Activated CD4-positive, alpha-beta T cell treated with anti-CD3 and anti-CD28 coated beads, Interleukin-10, Interleukin-2, amounts not matched to agents 100 ng/mL and 50 ng/mL, durations not matched to agents 16 hours and 8 hours (primary cell): Measurements from ENCODE around the gene VSIG10L.

Experiments used
- DNase-seq: peaks from one replicate; pipeline ENCODE4 v3.0.0-alpha.2; 2020

Gene VSIG10L

DNA sequence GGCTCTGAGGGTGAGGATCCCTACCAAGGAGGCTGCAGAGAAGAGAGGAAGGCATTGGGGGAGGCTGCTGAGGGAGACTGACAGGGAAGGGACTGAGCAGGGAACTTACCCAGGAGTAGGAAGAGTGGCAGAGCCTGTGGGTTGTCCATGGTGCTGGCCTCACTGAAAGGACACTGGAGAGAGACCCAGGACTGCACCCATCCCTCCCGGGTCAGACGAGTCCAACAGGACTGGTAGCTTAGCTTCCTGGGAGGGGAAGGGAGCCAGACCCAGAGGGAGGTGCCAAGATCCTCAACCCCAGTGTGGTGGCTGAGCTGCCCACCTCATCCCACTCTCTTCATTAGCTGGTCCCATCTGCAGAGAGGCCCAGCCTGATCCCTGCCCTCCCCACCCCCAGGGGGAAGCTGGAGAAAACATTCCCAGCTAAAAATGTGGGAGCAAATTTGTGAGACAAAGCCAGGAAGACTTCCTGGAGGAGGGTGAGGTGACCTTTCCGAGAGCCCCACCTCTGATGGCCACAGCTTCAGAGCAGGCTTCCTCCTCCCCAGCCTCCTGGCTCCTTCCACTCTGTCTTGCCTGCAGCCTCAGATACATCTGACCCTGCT, at the start of gene VSIG10L:
Gene VSIG10L, minus strand, starts transcription at position 164 of the 605 bp plus-strand sequence. Its CDS starts 15 bp downstream, at position 149.
- DNase-seq, result no peak

- no peak for DNase-seq
Measured at GRCh38 chr19:51391073-51391611, 49.2 kb upstream of the VSIG10L start.

GRCh38 chr19:51389143-51389542, 47.2 kb upstream of the VSIG10L start:
- no peak for DNase-seq

GRCh38 chr19:51387924-51388389, 46.0 kb upstream of the VSIG10L start, which contains the start of gene LIM2:
Gene LIM2 (minus strand): TSS chr19:51387974. CDS start chr19:51387443, 531 bp downstream.
- DNase-seq, result no peak

DNA sequence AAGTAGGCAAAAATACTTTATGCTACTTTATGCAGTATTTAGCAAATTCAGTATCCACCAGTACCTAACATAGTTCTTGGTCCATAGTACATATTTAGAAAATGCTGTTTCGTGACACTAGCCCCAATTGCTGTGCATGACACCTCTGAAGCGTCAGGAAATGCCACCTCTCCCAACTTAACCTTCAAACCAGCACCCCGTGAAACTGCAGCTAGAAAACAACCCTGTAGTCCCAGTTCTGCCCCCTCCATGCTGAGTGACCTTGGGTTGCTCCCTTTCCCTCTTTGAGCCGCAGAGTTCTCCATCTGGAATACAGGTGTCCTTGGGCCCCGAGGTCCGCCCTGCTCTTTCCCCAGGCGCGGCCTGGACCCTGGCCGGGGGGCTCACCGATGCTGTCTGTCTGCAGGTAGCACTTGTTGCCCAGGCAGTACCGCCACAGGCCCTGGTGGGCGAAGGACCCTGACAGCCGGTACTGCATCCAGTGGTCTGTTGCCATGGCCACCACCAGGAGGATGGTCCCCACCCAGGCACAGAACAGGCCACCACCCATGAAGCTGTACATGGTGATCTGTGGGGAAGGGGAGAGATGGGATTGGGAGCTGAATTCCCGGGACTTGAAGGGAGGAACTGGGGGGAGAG, 45.1 kb upstream of the VSIG10L start:
- no peak for DNase-seq

DNA sequence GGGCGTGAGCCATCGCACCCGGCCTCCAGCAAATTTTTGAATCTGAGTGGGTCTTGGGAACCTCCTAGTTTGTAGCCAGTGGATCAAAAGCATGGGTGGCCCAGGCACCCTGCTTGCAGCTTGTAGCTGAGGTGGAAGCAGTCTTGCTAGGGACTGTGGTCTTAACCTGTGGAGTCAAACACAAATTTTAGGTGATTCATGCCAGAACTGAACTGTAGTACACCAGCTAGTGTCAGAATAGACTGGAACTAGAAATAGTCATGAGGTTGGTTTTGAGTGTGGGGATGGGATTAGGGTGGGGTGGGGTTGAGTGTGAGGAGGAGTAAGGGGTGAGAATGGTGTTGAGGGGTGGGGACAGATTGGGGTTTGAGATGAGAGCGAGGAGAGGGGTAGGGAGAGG, 40.1 kb upstream of the VSIG10L start:
- no peak for DNase-seq

DNA sequence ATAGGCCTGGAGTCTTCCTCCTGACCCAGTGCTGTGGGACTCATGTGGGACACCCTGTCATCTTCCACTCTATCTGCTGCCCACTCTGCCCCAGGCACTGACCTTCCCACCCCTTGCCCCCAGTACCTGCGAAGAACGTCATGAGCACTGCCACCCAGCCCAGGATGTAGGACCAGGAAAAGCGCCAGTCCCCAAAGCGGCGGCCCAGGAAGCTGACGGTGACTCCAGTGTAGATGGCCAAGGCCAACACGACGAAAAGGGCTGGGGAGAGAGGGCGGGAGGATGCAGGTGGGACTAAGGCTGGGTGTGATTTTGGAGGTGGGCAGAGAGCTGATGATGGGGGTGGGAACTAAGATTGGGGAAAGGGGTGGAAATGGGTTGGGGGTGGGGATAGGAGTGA, 38.4 kb upstream of the VSIG10L start:
- no peak for DNase-seq

DNA sequence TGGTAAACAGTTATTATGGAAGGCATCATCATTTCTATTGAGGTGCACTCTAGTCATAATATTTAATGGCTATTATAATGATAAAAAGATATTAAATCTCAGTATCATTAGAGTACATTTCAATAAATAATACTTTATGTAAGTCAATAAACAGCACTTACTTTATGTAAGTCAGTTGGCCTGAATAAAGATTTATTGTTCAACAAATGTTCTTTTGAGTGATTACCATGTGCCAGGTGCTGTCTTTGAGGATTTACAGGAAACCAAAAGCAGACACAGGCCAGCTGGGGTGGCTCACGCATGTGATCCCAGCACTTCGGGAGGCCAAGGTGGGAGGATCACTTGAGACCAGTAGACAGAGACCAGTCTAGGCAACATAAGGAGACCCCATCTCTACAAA, 35.5 kb upstream of the VSIG10L start:
- DNase-seq, result no peak

- peak; percentile 78 for DNase-seq
Measured at GRCh38 chr19:51375504-51376221, 33.7 kb upstream of the VSIG10L start.

GRCh38 chr19:51372649-51373504, 30.9 kb upstream of the VSIG10L start, which contains the start of gene NKG7:
Gene NKG7 (minus strand): TSS chr19:51372654. CDS start chr19:51372535, 119 bp downstream.
- peak; percentile 96 for DNase-seq

DNA sequence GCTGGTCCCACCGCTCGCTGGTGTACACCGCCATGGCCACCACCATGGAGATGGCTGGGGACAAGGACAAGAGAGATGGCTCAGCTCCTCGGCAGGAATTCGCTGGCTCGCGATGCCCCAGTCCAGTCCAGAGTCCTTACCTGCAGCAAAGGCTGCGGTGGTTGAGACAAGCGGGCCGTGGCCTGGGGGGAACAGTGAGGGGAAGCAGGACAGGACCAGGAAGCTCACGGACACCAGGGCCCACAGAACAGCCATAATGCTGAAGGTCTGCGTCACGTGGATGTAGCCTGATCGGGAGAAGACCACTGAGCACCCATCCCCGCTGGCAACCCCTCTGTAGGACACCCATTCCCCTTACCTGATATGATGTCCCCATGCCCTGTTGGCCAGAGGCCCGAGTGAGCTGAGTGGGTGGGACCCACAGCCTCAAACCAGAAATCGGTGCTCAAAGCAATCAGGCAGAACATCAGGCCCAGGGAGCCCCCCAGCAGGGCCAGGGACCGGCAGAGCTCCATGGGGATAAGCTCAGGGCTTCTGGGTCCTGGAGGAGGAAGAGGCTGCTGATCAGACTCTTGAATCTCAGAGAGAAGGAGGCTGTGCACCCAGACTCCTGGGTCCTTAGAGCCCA, 30.2 kb upstream of the VSIG10L start:
- no peak for DNase-seq

DNA sequence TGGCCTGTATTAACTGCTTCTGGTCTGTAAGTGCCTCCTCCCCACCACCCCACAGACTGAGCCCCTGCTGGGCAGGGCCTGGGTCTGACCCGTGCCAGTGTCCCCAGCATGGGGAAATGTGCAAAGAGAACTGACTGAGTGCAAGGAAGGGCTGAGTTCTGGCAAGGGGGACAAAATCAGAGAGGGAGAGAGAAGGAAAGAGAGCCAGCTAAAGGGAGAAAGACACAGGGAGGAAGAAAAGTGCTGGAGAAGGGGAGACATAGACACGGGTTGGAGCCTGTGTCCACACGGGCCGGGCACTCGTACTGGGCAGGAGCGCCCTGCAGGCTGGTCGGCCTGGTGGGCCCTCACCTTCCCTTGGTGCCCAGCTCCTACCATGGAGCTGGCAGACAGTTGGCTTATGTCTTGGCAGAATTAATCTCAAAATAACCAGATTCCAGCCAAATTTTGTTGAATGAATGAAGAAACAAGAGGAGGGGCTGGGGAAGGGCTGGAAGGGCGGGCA, 29.3 kb upstream of the VSIG10L start:
- no peak for DNase-seq

- DNase-seq, result no peak
Measured at GRCh38 chr19:51370230-51370629, 28.3 kb upstream of the VSIG10L start.

DNA sequence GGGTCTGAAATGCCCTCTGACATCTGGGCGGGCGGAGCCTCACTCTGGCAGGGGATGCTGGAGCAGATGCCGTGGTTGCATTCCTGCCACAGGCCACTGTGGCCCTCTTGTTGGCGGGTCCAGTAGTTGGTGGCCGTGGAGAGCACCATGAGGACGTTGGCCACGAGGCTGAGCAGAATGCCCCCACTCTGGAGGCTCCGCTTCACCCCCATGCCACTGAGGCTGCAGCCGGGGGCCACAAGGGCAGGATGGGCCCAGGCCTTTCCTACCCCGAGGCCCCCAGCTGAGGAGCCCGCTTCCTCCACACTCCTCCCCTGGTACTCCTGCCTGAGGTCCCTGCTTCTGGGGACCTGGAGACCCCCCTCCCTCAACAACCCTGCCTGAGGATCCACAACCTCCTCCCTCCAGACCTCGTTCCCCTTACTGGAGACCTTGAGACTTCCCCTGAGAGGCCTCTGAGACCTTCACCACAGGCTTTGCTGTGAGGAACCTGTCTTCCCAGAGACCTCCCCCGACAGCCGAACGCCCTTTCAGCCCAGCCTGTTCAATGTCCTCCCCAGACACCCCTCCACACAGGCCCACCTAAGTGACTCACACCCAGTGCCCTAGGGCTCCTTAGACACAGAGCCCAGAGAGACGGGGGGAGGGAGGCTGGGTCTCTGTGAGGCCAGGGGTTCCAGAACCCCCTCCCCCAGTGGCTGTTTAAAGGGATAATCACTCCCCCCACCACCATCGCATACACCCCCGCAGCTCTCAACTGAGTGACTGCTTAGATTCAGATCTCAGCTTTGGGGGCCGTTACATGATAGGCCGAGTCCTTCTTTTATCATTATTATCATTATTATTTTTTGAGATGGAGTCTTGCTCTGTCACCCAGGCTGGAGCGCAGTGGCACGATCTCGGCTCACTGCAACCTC, 26.7 kb upstream of the VSIG10L start, which contains the start of gene CLDND2:
Gene CLDND2, minus strand, starts transcription at position 638 of the 917 bp plus-strand sequence. Its CDS starts 426 bp downstream, at position 212.
- DNase-seq, result no peak

DNA sequence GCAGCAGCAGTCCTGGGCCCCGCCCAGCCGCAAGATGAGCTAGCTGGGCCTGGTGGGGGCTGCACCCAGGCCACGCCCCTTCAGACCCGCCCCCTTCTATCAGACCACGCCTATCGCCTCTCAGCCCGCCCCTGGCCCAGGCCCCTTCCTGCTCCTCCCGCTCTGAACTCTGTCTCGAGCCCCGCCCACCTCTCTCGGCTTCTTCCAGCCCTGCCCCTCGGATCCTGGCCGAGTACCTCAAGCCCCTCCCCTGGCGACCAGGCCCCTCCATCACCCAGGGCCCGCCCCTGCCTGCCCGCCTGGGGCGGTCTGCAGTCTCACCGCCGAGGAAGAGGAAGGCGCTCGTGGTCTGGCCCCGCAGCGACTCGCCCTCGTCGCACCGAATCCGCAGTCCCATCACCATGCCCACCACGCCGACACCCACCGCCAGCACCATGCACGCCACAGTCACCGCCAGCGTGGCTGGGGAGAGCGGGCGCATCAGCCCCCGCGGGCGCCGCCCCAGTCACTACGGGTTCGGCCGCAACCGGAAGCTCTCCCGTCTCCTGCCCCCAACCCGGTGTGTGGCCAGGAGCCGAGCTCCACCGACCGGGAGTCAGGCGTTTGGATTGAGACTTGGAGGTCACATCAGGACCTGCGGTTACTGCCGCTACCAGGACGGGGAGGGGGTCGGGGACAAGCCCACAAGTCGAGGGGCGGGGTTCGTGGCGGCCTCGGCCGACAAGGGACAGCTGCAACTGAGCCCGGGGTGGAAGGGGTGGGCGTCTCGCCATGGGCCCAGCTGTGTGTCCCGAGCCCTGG, 25.8 kb upstream of the VSIG10L start:
- peak; percentile 100 for DNase-seq

- no peak for DNase-seq
Measured at GRCh38 chr19:51367255-51367564, 25.3 kb upstream of the VSIG10L start.

DNA sequence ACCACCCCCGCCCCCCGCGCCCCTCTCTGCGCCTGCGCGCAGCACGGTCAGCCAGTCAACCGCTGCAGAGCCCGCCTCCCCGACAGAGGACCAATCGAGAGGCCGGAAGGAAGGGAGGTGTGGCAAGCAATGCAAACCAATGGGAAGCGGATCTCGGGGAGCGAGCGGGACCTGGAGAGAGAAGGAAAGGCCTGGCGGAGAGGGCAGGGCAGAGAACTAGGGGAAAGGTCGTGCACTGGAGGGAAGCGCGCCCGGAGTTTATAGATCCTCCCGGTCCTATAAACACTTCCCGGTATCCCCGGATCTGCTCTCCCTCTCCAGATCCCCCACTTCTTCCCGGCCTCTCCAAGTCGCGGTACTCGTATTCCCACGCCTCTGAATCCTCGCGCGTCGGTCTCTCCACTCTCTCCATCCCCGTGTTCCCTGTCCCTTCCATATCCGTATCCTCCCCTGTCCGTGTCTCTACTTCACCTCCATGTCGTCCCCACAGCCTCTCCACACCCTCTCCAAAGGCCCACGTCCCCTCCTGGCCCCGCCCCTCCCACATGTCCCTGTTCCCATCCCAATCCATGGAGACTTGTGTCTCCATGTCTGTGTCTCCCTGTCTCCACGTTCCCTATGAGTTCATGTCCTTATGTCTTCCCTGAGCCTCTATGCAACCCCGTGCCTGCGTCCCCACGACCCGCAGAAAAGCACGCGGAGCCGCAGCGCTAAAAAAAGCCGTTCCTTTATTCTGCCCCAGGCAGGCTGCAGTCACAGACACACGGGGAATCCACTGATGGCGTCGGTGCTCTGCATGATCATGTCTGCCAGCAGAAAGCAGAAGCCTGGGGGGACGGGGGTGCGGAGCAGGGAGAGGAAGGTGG, 24.7 kb upstream of the VSIG10L start:
- DNase-seq, result peak; percentile 99

DNA sequence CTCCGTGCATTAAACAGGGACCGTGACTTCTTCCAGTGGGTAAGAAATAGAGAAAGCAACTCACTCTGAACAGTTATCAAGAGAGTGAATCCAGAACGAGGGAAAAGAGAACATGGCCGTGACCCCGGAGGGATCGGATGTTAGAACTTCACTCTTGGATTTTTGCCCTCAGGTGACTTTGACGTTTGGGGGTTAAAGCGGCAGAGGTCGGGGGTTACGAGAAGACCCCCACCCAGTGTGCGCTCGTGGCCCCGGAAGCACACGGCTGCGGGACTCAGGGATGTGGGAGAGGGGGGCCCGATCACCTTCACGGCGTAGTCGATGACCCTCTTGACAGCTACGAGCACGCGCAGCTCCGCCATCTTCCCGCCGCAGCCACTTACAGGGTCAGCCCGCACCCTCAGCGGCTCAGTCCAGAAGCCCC, 24.0 kb upstream of the VSIG10L start, which contains the start of gene ETFB:
Gene ETFB, minus strand, starts transcription at position 424 of the 424 bp plus-strand sequence. Its CDS starts 62 bp downstream, at position 362.
- DNase-seq, result no peak
